Activated T-cell treated with anti-CD3 and anti-CD28 coated beads, Interleukin-2, amount 50 U/mL, for 4 hours (primary cell): ENCODE results near the gene BHLHE40. TPM values are rescaled to one million over a fixed set of nuclear protein-coding genes. Genes with fewer than 3 reads are reported as not detected.
A peak's percentile ranks its signal among the peaks of the same experiment; 100 is the strongest.

ENCODE experiments used
- ATAC-seq, 2 donors: fragments of 200-7000 bp; cut with Tn5 transposase; one replicate each; pipeline ENCODE4 v1.10.0; 2021
- DNase-seq: peaks from one replicate; pipeline ENCODE4 v3.0.0-alpha.2; 2020
- H3K27me3 Mint-ChIP-seq: one replicate; pipeline ENCODE4 v1.8.0; 2021; ENCODE audit warnings: low read depth, mixed read lengths
- H3K36me3 Mint-ChIP-seq: one replicate; pipeline ENCODE4 v1.8.0; 2022; ENCODE audit warnings: mixed read lengths; ENCODE audit not compliant: insufficient read depth
- H3K4me1 Mint-ChIP-seq: one replicate; pipeline ENCODE4 v1.8.0; 2021; ENCODE audit warnings: low read depth, mixed read lengths
- H3K4me3 Mint-ChIP-seq: one replicate; pipeline ENCODE4 v1.8.0; 2021; ENCODE audit warnings: mild to moderate bottlenecking, moderate library complexity, mixed read lengths
- H3K9me3 Mint-ChIP-seq: one replicate; pipeline ENCODE4 v1.8.0; 2021; ENCODE audit warnings: mixed read lengths
- total RNA-seq, 3 donors: library from RNA; stranded (reverse); gene quantifications; one replicate each; pipeline ENCODE4 v1.2.1, GENCODE V29; 2021

The BHLHE40 gene
- total RNA-seq, 3 donors from 2014 or later, result 61.9 to 90.8 (median 86.6) TPM

GRCh38 chr3:4972652-4973643 lies 6.3 kb upstream of the BHLHE40 start:
- peaks cover 11% of the 10 kb centered on the region for H3K9me3 Mint-ChIP-seq
- ATAC-seq (no peak), DNase-seq (no peak)
- peaks cover 35% of the 10 kb centered on the region for H3K4me1 Mint-ChIP-seq
- H3K36me3 Mint-ChIP-seq, result peaks cover under 1% of the 10 kb centered on the region
- no peak overlapping the region for H3K4me3 Mint-ChIP-seq
- H3K27me3 Mint-ChIP-seq, result no peaks in the 10 kb centered on the region

DNA sequence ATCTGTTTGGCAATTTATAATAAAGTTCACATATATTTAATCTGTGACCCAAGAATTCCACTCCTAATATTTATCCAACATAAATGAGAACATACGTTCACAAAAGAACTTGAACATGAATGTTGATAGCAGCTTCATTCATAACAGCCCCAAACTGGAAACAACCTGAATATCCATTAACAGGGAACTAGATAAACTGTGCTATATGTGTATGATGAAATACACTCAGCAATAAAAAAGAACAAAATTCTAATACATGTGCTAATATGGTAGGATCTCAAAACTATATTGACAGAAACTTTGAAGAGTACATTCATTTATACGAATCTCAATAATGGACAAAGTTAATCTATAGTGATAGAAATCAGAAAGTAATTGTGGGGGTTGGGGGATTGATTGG lies 5.1 kb upstream of the BHLHE40 start:
- peaks cover 36% of the 10 kb centered on the region for H3K4me1 Mint-ChIP-seq
- no peaks in the 10 kb centered on the region for H3K27me3 Mint-ChIP-seq
- H3K9me3 Mint-ChIP-seq, result no peaks in the 10 kb centered on the region
- ATAC-seq (no peak), DNase-seq (no peak)
- no peak overlapping the region for H3K4me3 Mint-ChIP-seq
- H3K36me3 Mint-ChIP-seq, result no peaks in the 10 kb centered on the region

- ATAC-seq (no peak), DNase-seq (peak; percentile 40)
- Mint-ChIP-seq H3K9me3 (no peaks in the 10 kb centered on the region), H3K4me3 (no peak overlapping the region), H3K4me1 (peaks cover 40% of the 10 kb centered on the region), H3K27me3 (no peaks in the 10 kb centered on the region), H3K36me3 (peaks cover 8% of the 10 kb centered on the region)
Observed at GRCh38 chr3:4976109-4976508, 3.1 kb upstream of the BHLHE40 start.

- DNase-seq (peak; percentile 42), ATAC-seq (peak; percentile 3 to 9)
- Mint-ChIP-seq H3K27me3 (no peaks in the 10 kb centered on the region), H3K9me3 (no peaks in the 10 kb centered on the region), H3K4me3 (peak overlapping the region; percentile 94), H3K36me3 (peaks cover 18% of the 10 kb centered on the region), H3K4me1 (peaks cover 51% of the 10 kb centered on the region)
Observed at GRCh38 chr3:4977001-4977852, 2.0 kb upstream of the BHLHE40 start.

- no peaks in the 10 kb centered on the region for H3K27me3 Mint-ChIP-seq
- DNase-seq (peak; percentile 48), ATAC-seq (peak; percentile 11 to 15)
- H3K4me1 Mint-ChIP-seq, result peaks cover 54% of the 10 kb centered on the region
- H3K9me3 Mint-ChIP-seq, result no peaks in the 10 kb centered on the region
- peaks cover 21% of the 10 kb centered on the region for H3K36me3 Mint-ChIP-seq
- peak overlapping the region; percentile 94 for H3K4me3 Mint-ChIP-seq
Observed at GRCh38 chr3:4977853-4978203, 1.4 kb upstream of the BHLHE40 start.

DNA sequence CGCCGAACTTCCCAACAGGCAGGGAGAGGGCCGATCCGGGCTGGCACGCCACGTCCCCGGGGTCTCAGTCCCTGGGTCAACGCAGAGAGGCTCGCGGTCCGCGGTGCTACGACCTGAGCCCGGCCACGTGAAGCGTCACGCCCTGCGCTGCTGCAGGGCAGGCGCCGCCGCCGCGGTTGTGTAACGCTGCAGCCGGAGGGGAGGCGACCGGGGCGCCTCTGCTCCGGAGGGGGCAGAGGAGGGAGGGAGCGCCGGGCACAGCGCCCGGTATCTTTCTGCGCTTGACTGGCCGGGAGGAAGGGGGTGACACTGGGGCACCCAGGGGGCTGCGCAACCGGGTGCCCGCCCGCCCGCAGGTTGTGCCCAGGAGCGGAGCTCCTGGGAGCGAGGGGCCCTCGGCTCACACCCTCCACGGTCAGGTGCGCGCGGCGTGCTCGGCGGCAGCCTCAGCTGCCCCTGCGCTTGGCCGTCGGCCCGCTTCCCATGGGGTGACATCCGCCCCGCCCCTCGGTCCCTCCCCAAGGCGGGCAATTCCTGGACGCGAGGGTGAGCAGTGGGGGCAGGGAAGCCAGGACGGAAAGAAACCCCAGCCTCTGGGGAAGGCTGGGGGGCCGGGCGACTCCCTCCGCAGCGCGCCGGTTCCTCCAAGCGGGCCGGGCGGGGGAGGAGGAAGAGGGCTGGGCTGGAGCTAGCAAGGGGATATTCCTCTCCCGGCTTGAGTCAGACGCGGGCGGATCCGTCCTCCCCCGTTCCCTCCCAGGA lies 852 bp upstream of the BHLHE40 start:
- H3K4me1 Mint-ChIP-seq, result peaks cover 54% of the 10 kb centered on the region
- no peaks in the 10 kb centered on the region for H3K9me3 Mint-ChIP-seq
- ATAC-seq (peak; percentile 54 to 56), DNase-seq (peak; percentile 80)
- H3K36me3 Mint-ChIP-seq, result peaks cover 26% of the 10 kb centered on the region
- H3K4me3 Mint-ChIP-seq, result peak overlapping the region; percentile 94
- H3K27me3 Mint-ChIP-seq, result no peaks in the 10 kb centered on the region

- H3K4me3 Mint-ChIP-seq, result peak overlapping the region; percentile 94
- peak; percentile 64 to 71 for ATAC-seq
- H3K4me1 Mint-ChIP-seq, result peaks cover 57% of the 10 kb centered on the region
- peak; percentile 88 for DNase-seq
- H3K36me3 Mint-ChIP-seq, result peaks cover 32% of the 10 kb centered on the region
- no peaks in the 10 kb centered on the region for H3K9me3 Mint-ChIP-seq
- no peaks in the 10 kb centered on the region for H3K27me3 Mint-ChIP-seq
Observed at GRCh38 chr3:4978966-4979427, 240 bp upstream of the BHLHE40 start.

DNA sequence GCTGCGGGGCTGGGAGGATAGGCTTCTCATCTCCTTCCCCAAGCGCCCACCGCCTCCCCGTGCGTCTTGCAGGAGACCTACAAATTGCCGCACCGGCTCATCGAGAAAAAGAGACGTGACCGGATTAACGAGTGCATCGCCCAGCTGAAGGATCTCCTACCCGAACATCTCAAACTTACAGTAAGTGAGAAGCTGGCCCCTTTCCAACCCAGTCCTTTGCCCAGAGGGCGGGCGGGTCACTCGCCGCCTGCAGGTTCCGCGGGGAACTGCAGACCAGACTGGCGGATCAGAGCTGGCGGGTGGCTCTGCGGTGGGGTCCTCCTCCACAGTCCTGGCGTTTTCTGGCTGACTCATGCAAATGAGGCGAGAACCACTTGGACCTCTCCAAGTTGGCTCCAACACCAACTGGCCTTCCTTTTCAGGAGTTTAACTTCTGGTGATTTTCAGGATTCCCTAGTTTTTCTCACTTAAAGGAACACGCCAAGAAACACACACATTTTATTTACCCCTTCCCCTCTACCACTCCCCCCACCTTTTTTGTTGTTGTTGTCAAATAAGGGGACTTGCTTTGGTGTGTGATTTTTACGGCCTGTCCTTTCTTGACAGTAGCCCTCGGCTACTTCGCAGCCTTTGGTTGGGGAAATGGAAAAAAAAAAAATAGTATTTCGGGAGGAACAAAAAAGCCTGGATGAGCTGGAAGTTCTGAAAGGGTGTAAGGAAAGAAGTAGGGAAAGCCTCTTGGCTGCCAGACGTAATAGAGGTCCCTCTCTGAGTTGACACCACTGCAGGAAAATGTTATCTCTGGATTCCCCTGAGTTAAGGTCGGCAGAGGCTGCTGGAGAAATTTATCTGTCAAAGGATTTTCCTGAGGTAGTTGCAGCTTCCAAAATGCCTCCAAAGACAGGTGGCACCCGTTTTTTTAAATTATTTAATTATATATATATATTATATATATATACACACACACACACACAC lies 1.3 kb downstream of the BHLHE40 start:
- H3K4me3 Mint-ChIP-seq, result peak overlapping the region; percentile 94
- H3K36me3 Mint-ChIP-seq, result peaks cover 37% of the 10 kb centered on the region
- ATAC-seq (peak; percentile 6 to 7), DNase-seq (peak; percentile 90)
- H3K27me3 Mint-ChIP-seq, result no peaks in the 10 kb centered on the region
- H3K4me1 Mint-ChIP-seq, result peaks cover 69% of the 10 kb centered on the region
- H3K9me3 Mint-ChIP-seq, result no peaks in the 10 kb centered on the region

DNA sequence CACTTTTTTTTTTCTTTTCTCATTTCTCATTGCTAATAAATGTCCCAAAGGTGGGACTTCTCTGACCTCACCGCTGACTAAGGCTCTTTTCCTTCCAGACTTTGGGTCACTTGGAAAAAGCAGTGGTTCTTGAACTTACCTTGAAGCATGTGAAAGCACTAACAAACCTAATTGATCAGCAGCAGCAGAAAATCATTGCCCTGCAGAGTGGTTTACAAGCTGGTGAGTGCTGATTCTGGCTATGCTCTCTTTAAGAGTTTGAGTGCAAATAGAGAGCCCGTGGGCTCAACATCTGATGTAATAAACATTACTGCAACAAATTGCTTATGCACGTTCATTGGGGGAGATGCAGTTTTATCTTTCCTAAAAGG lies 2.0 kb downstream of the BHLHE40 start:
- peak overlapping the region; percentile 94 for H3K4me3 Mint-ChIP-seq
- H3K4me1 Mint-ChIP-seq, result peaks cover 69% of the 10 kb centered on the region
- DNase-seq, result no peak

DNA sequence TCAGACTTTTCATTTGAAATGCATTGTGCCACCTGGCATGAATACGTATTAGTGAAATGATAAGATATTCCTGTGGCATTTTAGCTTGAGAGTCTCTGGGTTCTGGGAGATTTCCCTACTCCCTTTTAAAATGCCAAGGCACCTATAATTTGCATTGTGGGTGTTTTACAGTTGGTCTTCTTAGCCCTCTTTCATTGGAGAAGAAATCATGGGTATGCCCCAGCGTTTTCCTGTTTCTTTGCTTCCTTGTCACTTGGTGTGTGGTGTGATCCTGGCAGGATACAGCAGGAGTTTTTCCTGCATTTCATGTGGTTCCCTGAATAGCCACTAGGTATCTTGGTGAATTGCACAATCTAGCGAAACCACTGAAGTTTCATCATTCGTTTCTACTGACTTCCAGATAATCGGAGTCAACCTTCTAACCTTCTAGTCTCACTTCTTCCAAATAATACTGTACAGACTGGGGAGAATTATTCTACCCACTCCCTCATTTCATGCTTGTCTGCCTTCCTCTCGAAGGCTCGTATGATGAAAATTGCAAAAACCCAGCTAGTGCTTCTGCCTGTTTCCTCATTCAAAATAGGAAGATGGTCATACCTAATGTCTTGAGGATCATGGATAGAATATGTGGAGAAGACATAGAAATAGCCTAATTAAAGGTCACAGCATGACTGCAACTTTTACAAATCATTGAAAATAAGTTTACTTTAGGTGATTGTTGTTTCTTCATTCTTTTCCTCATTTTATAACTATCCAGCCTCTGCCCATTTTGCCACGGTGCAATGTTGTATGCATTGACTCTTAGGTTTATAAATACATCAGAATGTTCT lies 2.6 kb downstream of the BHLHE40 start:
- no peak for ATAC-seq
- no peaks in the 10 kb centered on the region for H3K27me3 Mint-ChIP-seq
- no peak for DNase-seq
- peak overlapping the region; percentile 94 for H3K4me3 Mint-ChIP-seq
- H3K4me1 Mint-ChIP-seq, result peaks cover 69% of the 10 kb centered on the region
- no peaks in the 10 kb centered on the region for H3K9me3 Mint-ChIP-seq
- H3K36me3 Mint-ChIP-seq, result peaks cover 40% of the 10 kb centered on the region

More for the DNA sequence above, 2.0 kb downstream of the BHLHE40 start:
- Mint-ChIP-seq H3K9me3 (no peaks in the 10 kb centered on the region), H3K27me3 (no peaks in the 10 kb centered on the region), H3K36me3 (peaks cover 40% of the 10 kb centered on the region)
- no peak for ATAC-seq

- Mint-ChIP-seq H3K27me3 (no peaks in the 10 kb centered on the region), H3K36me3 (peaks cover 40% of the 10 kb centered on the region), H3K9me3 (no peaks in the 10 kb centered on the region), H3K4me1 (peaks cover 62% of the 10 kb centered on the region), H3K4me3 (peak overlapping the region; percentile 94)
- no peak for DNase-seq
- ATAC-seq, result no peak
Observed at GRCh38 chr3:4982773-4983738, 3.8 kb downstream of the BHLHE40 start.
